IPS-NIHi7 (cell line): ENCODE measurements around the gene POGLUT2.
"Not testable (repeated sequence)": the region's sequence is repeated elsewhere in the genome, so short reads cannot be mapped to it uniquely, and the experiment has no call there.

ENCODE experiments used
- DNase-seq: peaks from one replicate; pipeline ENCODE4 v3.0.0; 2012; ENCODE audit warnings: mixed read lengths; ENCODE audit errors: extremely low spot score

POGLUT2 gene

GRCh38 chr13:102807699-102808098, 8.9 kb upstream of the POGLUT2 start:
- no peak for DNase-seq

GRCh38 chr13:102805680-102806079, 6.9 kb upstream of the POGLUT2 start:
- no peak for DNase-seq

- peak; percentile 88 for DNase-seq
Measured at GRCh38 chr13:102800145-102801041, 1.6 kb upstream of the POGLUT2 start.

GRCh38 chr13:102799426-102800144, 809 bp upstream of the POGLUT2 start:
- DNase-seq, result peak; percentile 12

GRCh38 chr13:102793611-102794355, 5.0 kb downstream of the POGLUT2 start:
- peak; percentile 12 for DNase-seq

GRCh38 chr13:102792396-102792795, 6.4 kb downstream of the POGLUT2 start:
- DNase-seq, result no peak

GRCh38 chr13:102788683-102789082, 10.1 kb downstream of the POGLUT2 start:
- DNase-seq, result no peak

GRCh38 chr13:102784483-102784882, 14.3 kb downstream of the POGLUT2 start:
- DNase-seq, result no peak

GRCh38 chr13:102781591-102781990, 17.2 kb downstream of the POGLUT2 start:
- no peak for DNase-seq

- DNase-seq, result not testable (repeated sequence)
Measured at GRCh38 chr13:102780656-102781055, 18.1 kb downstream of the POGLUT2 start.

- DNase-seq, result no peak
Measured at GRCh38 chr13:102779436-102780159, 19.2 kb downstream of the POGLUT2 start.

- DNase-seq, result no peak
Measured at GRCh38 chr13:102777736-102778135, 21.0 kb downstream of the POGLUT2 start.

- no peak for DNase-seq
Measured at GRCh38 chr13:102776271-102776670, 22.5 kb downstream of the POGLUT2 start.

- no peak for DNase-seq
Measured at GRCh38 chr13:102774591-102775520, 23.9 kb downstream of the POGLUT2 start.

- no peak for DNase-seq
Measured at GRCh38 chr13:102774214-102774568, 24.6 kb downstream of the POGLUT2 start.

GRCh38 chr13:102773441-102774213, 25.1 kb downstream of the POGLUT2 start, which contains the start of gene TEX30:
TEX30 (minus strand) TSS chr13:102773786; CDS start chr13:102770026, 3,760 bp downstream.
- DNase-seq, result peak; percentile 93

- DNase-seq, result no peak
Measured at GRCh38 chr13:102772042-102772425, 26.7 kb downstream of the POGLUT2 start.

- no peak for DNase-seq
Measured at GRCh38 chr13:102771298-102772041, 27.3 kb downstream of the POGLUT2 start.

GRCh38 chr13:102770435-102770834, 28.3 kb downstream of the POGLUT2 start:
- DNase-seq, result no peak
